Body of pancreas (tissue), 4 donors: ENCODE measurements around the gene KRT72. TPM values are rescaled to one million over a fixed set of nuclear protein-coding genes. Genes with fewer than 3 reads are reported as not detected.

Source experiments
- ATAC-seq: fragments of 150-250 bp; one replicate; pipeline ENCODE4 v1.9.1; 2016
- DNase-seq, 4 donors: peaks; one replicate each; pipeline ENCODE4 v3.0.0-alpha.2; 2019
- H3K27ac ChIP-seq, 4 donors: fragments of 200-600 bp; sonication (generic); 1 replicate in 3 of 4; 2 replicates in 1 of 4; pipeline versions ENCODE4 v1.5.1 to v1.6.1; 2016 to 2019; ENCODE audit warnings: mild to moderate bottlenecking in 1 of 4, mixed read lengths in 1 of 4, moderate library complexity in 1 of 4
- H3K27me3 ChIP-seq, 2 donors: fragments of 200-600 bp; sonication (generic); one replicate each; pipeline ENCODE4 v1.6.0; 2016; ENCODE audit warnings: mild to moderate bottlenecking in 1 of 2
- H3K36me3 ChIP-seq, 2 donors: fragments of 200-600 bp; sonication (generic); replicated peaks in 1 of 2; 2 replicates each; pipeline ENCODE4 v1.5.1; 2016; ENCODE audit warnings: low read depth in 2 of 2; ENCODE audit not compliant: insufficient read depth in 1 of 2
- H3K4me1 ChIP-seq: fragments of 200-600 bp; sonication (generic); one replicate; pipeline ENCODE4 v1.6.0; 2016
- H3K4me3 ChIP-seq, 2 donors: fragments of 200-600 bp; sonication (generic); 1 replicate in 1 of 2; 2 replicates in 1 of 2; pipeline ENCODE4 v1.5.1; 2016 to 2019
- H3K9me3 ChIP-seq, 3 donors: fragments of 200-600 bp; sonication (generic); 1 replicate in 2 of 3; 2 replicates in 1 of 3; pipeline ENCODE4 v1.5.1; 2016
- CTCF ChIP-seq, 7 experiments: fragments of 450-650 bp in 4 of 7; fragments of 200-600 bp in 3 of 7; sonication (generic) in 3 of 7; IDR thresholded peaks; one replicate each; pipeline ENCODE4 v1.5.1; 2016 to 2019; ENCODE audit warnings: antibody characterized with exemption in 7 of 7
- POLR2A ChIP-seq, 3 donors: fragments of 450-650 bp; IDR thresholded peaks; one replicate each; pipeline ENCODE4 v1.6.1; 2016; ENCODE audit warnings: antibody characterized with exemption in 3 of 3, mild to moderate bottlenecking in 2 of 3
- WGBS, 2 donors: methylation state at CpG; one replicate each; pipeline ENCODE4 v1.1.5; 2017; 5-methylcytosine and 5-hydroxymethylcytosine counted together
- intact Hi-C: fragments of 100-400 bp; cut with DNase I; formaldehyde crosslinking; loops from one replicate; pipeline ENCODE4 v1.15.1; 2023
- total RNA-seq, 2 donors: library from RNA; depleted of rRNA; stranded (reverse); fragments of >200 nt; gene quantifications; one replicate each; pipeline ENCODE4 v1.1.0, GENCODE V29; 2016

Gene KRT72
- total RNA-seq, 2 donors from 2014 or later, result not detected

DNA sequence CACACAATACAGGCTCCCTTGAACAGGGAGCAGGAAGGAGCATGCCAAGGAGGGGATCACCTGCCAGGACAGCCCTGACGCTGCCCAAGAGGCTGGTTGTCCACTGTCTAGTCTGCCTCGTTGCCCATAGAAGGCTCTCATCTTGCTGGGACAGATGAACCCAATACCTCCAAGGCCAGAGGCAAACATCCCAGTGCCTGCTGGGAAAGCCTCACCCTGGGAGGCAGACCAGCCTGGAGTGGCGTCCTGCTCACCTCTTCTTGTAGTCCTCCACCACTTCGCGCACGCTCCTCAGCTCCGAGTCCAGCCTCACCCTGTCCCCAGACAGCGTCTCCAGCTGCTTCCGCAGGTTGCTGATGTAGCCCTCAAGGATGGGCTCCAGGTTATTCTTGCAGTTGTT, 14.6 kb upstream of the KRT72 start:
- ATAC-seq, result no peak
- 79 to 89% methylated on average over 7 to 9 of the region's 9 CpGs for WGBS, 2 donors
- H3K27me3 ChIP-seq, result peaks cover 0 to 7% of the 10 kb centered on the region in 2 donors

DNA sequence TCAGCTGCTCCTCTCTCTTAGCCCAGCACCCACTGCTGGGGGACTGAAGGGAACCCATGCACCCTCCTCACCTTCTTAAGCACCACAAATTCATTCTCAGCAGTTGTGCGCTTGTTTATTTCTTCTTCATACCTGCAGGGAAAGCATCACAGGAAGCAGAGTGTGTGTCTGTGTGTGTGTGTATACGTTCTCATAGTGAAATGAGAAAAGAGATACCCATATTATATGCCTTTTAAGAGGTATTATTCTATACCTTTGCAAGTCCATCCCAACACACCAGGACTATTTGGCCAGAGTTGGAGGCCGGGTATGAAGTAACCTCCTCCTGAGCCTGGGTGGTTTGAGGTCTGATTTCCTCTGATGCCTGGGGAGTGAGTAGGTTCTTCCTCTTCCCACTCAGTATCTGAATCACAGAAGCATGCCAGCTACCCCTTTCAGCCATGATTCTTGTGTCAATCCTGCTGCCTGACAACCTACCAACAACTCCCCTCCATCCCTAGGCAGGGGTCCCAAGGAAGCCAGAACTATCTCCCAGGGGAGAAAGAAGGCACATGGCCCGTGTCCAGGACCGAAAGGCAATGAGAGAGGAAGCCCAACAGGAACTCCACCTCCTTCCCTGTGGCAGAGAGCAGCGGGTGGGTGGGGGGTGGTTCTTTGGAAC, 14.1 kb upstream of the KRT72 start:
- no peak for TF ChIP-seq CTCF (IDR thresholded peaks at IDR 0.05)
- no peak for DNase-seq
- H3K9me3 ChIP-seq, result no peaks in the 10 kb centered on the region
- intact Hi-C loops, result no loop called here
- ATAC-seq, result no peak
- 41 to 50% methylated on average over 6 of the region's 6 CpGs for WGBS, 2 donors
- peaks cover 0 to 7% of the 10 kb centered on the region in 2 donors for H3K27me3 ChIP-seq
- H3K4me3 ChIP-seq, result no peak overlapping the region
- H3K36me3 ChIP-seq, result no peaks in the 10 kb centered on the region
- no peaks in the 10 kb centered on the region for H3K4me1 ChIP-seq
- H3K27ac ChIP-seq, result no peak overlapping the region

More for the DNA sequence above, 14.6 kb upstream of the KRT72 start:
- Histone ChIP-seq H3K4me1 (no peaks in the 10 kb centered on the region), H3K36me3 (no peaks in the 10 kb centered on the region), H3K27ac (no peak overlapping the region), H3K4me3 (no peak overlapping the region), H3K9me3 (no peaks in the 10 kb centered on the region)
- no peak for DNase-seq
- TF ChIP-seq POLR2A (IDR thresholded peaks at IDR 0.05), result no peak
- TF ChIP-seq CTCF (IDR thresholded peaks at IDR 0.05), result no peak
- intact Hi-C loops, result no loop called here

DNA sequence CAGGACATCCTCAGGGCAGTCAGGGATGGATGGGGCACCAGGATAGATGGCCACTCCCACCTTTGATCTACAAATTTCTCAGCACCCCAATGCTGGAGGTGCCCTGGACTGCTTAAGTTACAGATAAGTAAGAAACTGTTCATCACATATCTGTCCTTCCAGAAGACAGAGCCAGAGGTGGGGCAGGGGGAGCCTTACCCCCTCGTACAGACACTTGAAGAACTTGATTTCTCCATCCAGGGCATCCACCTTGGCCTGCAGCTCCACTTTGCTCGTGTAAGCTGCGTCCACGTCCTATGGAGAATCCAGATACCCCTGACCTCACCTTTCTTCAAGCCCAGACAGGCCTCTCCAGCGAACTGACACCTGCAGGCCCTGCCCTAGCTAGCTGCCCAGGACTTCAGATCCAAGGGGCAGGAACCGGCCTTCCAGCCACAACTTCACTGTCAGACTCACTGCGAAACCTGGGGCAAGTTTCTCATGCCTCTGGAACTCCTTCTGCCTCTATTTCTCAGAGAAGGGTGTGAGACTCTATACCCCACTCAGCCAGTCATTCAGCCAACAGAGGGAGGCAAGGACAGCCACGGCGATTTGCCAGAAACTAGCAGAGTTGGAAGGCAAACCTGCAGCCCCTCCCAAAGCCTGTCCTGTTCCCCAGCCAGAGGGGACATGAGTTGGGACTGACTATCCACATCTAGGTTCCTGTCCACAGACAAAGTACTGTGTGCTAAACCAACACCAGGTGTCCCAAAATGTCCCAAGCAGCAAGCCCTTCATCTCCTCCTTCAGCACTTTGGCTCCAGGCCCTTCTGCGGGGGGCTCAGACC, 13.3 kb upstream of the KRT72 start:
- H3K9me3 ChIP-seq, result no peaks in the 10 kb centered on the region
- TF ChIP-seq CTCF (IDR thresholded peaks at IDR 0.05) (no peak), POLR2A (IDR thresholded peaks at IDR 0.05) (no peak)
- H3K27ac ChIP-seq, result no peak overlapping the region
- 71 to 73% methylated on average over 7 to 10 of the region's 10 CpGs for WGBS, 2 donors
- DNase-seq (no peak), ATAC-seq (no peak)
- H3K27me3 ChIP-seq, result peaks cover 0 to 7% of the 10 kb centered on the region in 2 donors
- H3K36me3 ChIP-seq, result no peaks in the 10 kb centered on the region
- H3K4me3 ChIP-seq, result no peak overlapping the region
- intact Hi-C loops, result no loop called here
- no peaks in the 10 kb centered on the region for H3K4me1 ChIP-seq

GRCh38 chr12:52613384-52614030, 12.2 kb upstream of the KRT72 start:
- no peak for DNase-seq
- TF ChIP-seq CTCF (IDR thresholded peaks at IDR 0.05), result no peak
- no peak for TF ChIP-seq POLR2A (IDR thresholded peaks at IDR 0.05)
- Histone ChIP-seq H3K36me3 (no peaks in the 10 kb centered on the region), H3K4me3 (no peak overlapping the region), H3K4me1 (no peaks in the 10 kb centered on the region), H3K27me3 (peaks cover 0 to 7% of the 10 kb centered on the region in 2 donors), H3K9me3 (no peaks in the 10 kb centered on the region), H3K27ac (no peak overlapping the region)
- intact Hi-C loops, result no loop called here
- 72 to 89% methylated on average over 4 to 9 of the region's 9 CpGs for WGBS, 2 donors
- no peak for ATAC-seq
